H1 (cell line): ENCODE results near the gene C1S. TPM values are rescaled to one million over a fixed set of nuclear protein-coding genes. Genes with fewer than 3 reads are reported as not detected.

Experiments used
- CEBPB ChIP-seq: IDR thresholded peaks from 2 replicates; pipeline ENCODE4 v1.6.1; 2012; ENCODE audit warnings: low read depth, low read length
- FOSL1 ChIP-seq: IDR thresholded peaks from 2 replicates; pipeline ENCODE4 v1.6.1; 2011; ENCODE audit warnings: mild to moderate bottlenecking, low read depth, low read length, moderate library complexity; ENCODE audit not compliant: insufficient read depth
- RBBP5 ChIP-seq: IDR thresholded peaks from 2 replicates; pipeline ENCODE4 v1.7.1; 2012; ENCODE audit warnings: low read depth, mild to moderate bottlenecking, inconsistent platforms, low read length, moderate library complexity, borderline replicate concordance
- SP2 ChIP-seq: IDR thresholded peaks from 2 replicates; pipeline ENCODE4 v1.6.1; 2012; ENCODE audit warnings: mild to moderate bottlenecking, low read length, inconsistent platforms
- TEAD4 ChIP-seq: IDR thresholded peaks from 2 replicates; pipeline ENCODE4 v1.6.1; 2012; ENCODE audit warnings: low read depth, low read length, inconsistent platforms, mixed read lengths
- YY1 ChIP-seq: IDR thresholded peaks from 2 replicates; pipeline ENCODE4 v1.6.1; 2011; ENCODE audit warnings: low read depth, mild to moderate bottlenecking, low read length
- polyA plus RNA-seq, 7 experiments: library from polyadenylated mRNA; depleted of rRNA in 3 of 7; stranded (reverse) in 5 of 7; unstranded in 2 of 7; fragments of >200 nt in 5 of 7; fragments of 200-250 nt in 2 of 7; gene quantifications; 1 replicate in 5 of 7; 2 replicates in 1 of 7; 4 replicates in 1 of 7; pipeline versions ENCODE4 v1.2.1 to v1.2.3, GENCODE V29; 2011 to 2013; ENCODE audit warnings: missing spikeins in 2 of 7, mixed read lengths in 2 of 7
- total RNA-seq: library from RNA; stranded (reverse); fragmentation: NEBNext Ultra II Directional; extraction: Animal tissue kit (Norgen Biotek cat#: 25700); gene quantifications from 2 replicates; pipeline ENCODE4 v1.2.1, GENCODE V29; 2021

The C1S gene
- total and polyA plus RNA-seq, 2 of the 8 experiments (the other 6 are each of a cell fraction or from before 2014, with no cell fraction given): 4.4 to 7.3 TPM

DNA sequence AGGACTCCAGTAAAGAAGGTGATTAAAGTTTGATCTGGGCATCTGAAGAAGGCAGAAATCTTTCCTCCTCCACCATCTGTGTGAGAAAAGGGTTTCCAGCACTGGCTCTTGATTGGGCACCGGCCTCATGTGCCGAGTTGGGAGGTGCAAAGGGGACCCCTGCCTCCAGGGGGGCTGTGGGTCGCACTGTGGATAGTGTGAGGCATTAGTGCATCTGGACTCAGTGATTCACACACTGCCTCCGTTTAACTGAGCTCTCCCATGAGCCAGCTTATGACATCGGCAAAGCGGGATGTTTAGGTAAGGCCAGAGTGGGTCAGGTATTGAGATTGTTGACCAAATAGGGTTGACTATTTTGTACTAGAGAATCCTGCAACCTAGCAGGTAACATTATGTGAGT, 8.9 kb downstream of the C1S start (continued):
- no peak for TF ChIP-seq CEBPB
- no peak for TF ChIP-seq TEAD4
- TF ChIP-seq RBBP5: no peak
- TF ChIP-seq FOSL1: no peak
- no peak for TF ChIP-seq YY1
- no peak for TF ChIP-seq SP2
